ENCODE data around the gene GASK1A. TPM values are rescaled to one million over a fixed set of nuclear protein-coding genes. Genes with fewer than 3 reads are reported as not detected.

Gene GASK1A
- total and polyA plus RNA-seq, 2 experiments from 2014 or later: 2.6 to 11.1 TPM

DNA sequence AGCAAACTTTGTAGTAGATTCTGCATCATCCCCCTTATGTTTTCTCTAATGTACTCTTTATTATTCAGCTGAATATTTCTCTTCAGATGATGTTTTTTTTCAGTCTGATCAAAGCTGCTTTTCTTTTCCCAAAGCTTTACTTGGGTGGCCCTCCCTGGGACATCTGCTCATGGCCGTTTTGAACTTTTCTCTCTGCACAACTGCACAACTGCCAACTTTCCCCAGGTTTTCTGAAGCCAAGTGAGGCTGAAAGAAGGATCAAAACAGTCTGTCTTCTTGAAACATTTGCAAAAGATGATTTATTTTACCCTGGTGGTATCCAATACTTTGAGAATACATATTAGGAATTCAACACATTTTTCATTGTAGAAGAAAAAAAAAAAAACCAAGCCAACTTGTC lies 43.0 kb downstream of the GASK1A start:
- DNase-seq (ENCODE audit: low spot score) (no peak), ATAC-seq (no peak)
- Histone ChIP-seq H4K20me1 (replicated peaks; ENCODE audit: insufficient read depth) (no peaks in the 10 kb centered on the region), H3K27me3 (ENCODE audit: insufficient read depth) (no peaks in the 10 kb centered on the region), H3K4me3 (no peak overlapping the region), H3K9me2 (ENCODE audit: insufficient read depth) (0 out of 2 replicates have a peak, but pooled peaks cover 4% of the 10 kb centered on the region), H3K4me2 (no peak overlapping the region), H3K36me3 (ENCODE audit: insufficient read depth) (no peaks in the 10 kb centered on the region), H2AFZ (no peak overlapping the region), H3K4me1 (ENCODE audit: insufficient read depth) (peaks cover 4% of the 10 kb centered on the region; the same call in 1 of the 2 replicates), H3K27ac (ENCODE audit: low read depth) (no peak overlapping the region), H3F3A (replicated peaks; ENCODE audit: low read depth) (no peaks in the 10 kb centered on the region), H3K79me2 (replicated peaks; ENCODE audit: insufficient read depth) (no peaks in the 10 kb centered on the region)
- TF ChIP-seq, protein P1, sequence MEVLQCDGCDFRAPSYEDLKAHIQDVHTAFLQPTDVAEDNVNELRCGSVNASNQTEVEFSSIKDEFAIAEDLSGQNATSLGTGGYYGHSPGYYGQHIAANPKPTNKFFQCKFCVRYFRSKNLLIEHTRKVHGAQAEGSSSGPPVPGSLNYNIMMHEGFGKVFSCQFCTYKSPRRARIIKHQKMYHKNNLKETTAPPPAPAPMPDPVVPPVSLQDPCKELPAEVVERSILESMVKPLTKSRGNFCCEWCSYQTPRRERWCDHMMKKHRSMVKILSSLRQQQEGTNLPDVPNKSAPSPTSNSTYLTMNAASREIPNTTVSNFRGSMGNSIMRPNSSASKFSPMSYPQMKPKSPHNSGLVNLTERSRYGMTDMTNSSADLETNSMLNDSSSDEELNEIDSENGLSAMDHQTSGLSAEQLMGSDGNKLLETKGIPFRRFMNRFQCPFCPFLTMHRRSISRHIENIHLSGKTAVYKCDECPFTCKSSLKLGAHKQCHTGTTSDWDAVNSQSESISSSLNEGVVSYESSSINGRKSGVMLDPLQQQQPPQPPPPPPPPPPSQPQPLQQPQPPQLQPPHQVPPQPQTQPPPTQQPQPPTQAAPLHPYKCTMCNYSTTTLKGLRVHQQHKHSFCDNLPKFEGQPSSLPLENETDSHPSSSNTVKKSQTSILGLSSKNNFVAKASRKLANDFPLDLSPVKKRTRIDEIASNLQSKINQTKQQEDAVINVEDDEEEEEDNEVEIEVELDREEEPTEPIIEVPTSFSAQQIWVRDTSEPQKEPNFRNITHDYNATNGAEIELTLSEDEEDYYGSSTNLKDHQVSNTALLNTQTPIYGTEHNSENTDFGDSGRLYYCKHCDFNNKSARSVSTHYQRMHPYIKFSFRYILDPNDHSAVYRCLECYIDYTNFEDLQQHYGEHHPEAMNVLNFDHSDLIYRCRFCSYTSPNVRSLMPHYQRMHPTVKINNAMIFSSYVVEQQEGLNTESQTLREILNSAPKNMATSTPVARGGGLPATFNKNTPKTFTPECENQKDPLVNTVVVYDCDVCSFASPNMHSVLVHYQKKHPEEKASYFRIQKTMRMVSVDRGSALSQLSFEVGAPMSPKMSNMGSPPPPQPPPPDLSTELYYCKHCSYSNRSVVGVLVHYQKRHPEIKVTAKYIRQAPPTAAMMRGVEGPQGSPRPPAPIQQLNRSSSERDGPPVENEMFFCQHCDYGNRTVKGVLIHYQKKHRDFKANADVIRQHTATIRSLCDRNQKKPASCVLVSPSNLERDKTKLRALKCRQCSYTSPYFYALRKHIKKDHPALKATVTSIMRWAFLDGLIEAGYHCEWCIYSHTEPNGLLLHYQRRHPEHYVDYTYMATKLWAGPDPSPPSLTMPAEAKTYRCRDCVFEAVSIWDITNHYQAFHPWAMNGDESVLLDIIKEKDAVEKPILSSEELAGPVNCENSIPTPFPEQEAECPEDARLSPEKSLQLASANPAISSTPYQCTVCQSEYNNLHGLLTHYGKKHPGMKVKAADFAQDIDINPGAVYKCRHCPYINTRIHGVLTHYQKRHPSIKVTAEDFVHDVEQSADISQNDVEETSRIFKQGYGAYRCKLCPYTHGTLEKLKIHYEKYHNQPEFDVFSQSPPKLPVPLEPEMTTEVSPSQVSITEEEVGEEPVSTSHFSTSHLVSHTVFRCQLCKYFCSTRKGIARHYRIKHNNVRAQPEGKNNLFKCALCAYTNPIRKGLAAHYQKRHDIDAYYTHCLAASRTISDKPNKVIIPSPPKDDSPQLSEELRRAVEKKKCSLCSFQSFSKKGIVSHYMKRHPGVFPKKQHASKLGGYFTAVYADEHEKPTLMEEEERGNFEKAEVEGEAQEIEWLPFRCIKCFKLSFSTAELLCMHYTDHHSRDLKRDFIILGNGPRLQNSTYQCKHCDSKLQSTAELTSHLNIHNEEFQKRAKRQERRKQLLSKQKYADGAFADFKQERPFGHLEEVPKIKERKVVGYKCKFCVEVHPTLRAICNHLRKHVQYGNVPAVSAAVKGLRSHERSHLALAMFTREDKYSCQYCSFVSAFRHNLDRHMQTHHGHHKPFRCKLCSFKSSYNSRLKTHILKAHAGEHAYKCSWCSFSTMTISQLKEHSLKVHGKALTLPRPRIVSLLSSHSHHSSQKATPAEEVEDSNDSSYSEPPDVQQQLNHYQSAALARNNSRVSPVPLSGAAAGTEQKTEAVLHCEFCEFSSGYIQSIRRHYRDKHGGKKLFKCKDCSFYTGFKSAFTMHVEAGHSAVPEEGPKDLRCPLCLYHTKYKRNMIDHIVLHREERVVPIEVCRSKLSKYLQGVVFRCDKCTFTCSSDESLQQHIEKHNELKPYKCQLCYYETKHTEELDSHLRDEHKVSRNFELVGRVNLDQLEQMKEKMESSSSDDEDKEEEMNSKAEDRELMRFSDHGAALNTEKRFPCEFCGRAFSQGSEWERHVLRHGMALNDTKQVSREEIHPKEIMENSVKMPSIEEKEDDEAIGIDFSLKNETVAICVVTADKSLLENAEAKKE (CRISPR knock-in tag; IDR thresholded peaks at IDR 0.05): no peak
- TF ChIP-seq CREB1 (CRISPR knock-in tag; IDR thresholded peaks at IDR 0.05; ENCODE audit: low read depth): no peak
- TF ChIP-seq EZH2 (IDR thresholded peaks at IDR 0.05; ENCODE audit: low read depth, unreplicated experiment): no peak
- no peak for TF ChIP-seq STAT1 (IDR thresholded peaks at IDR 0.05; ENCODE audit: unreplicated experiment)
- TF ChIP-seq EZH2phosphoT487 (IDR thresholded peaks at IDR 0.05; ENCODE audit: unreplicated experiment): no peak
- TF ChIP-seq, protein P2, sequence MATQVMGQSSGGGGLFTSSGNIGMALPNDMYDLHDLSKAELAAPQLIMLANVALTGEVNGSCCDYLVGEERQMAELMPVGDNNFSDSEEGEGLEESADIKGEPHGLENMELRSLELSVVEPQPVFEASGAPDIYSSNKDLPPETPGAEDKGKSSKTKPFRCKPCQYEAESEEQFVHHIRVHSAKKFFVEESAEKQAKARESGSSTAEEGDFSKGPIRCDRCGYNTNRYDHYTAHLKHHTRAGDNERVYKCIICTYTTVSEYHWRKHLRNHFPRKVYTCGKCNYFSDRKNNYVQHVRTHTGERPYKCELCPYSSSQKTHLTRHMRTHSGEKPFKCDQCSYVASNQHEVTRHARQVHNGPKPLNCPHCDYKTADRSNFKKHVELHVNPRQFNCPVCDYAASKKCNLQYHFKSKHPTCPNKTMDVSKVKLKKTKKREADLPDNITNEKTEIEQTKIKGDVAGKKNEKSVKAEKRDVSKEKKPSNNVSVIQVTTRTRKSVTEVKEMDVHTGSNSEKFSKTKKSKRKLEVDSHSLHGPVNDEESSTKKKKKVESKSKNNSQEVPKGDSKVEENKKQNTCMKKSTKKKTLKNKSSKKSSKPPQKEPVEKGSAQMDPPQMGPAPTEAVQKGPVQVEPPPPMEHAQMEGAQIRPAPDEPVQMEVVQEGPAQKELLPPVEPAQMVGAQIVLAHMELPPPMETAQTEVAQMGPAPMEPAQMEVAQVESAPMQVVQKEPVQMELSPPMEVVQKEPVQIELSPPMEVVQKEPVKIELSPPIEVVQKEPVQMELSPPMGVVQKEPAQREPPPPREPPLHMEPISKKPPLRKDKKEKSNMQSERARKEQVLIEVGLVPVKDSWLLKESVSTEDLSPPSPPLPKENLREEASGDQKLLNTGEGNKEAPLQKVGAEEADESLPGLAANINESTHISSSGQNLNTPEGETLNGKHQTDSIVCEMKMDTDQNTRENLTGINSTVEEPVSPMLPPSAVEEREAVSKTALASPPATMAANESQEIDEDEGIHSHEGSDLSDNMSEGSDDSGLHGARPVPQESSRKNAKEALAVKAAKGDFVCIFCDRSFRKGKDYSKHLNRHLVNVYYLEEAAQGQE (IDR thresholded peaks at IDR 0.05; ENCODE audit: unreplicated experiment): no peak
- no peak for TF ChIP-seq JUNB (IDR thresholded peaks at IDR 0.05; ENCODE audit: unreplicated experiment)
- no peak for TF ChIP-seq ZNF331 (CRISPR knock-in tag; IDR thresholded peaks at IDR 0.05; ENCODE audit: low read depth)
- no peak for TF ChIP-seq ZNF114 (CRISPR knock-in tag; IDR thresholded peaks at IDR 0.05)
- TF ChIP-seq, protein P3, sequence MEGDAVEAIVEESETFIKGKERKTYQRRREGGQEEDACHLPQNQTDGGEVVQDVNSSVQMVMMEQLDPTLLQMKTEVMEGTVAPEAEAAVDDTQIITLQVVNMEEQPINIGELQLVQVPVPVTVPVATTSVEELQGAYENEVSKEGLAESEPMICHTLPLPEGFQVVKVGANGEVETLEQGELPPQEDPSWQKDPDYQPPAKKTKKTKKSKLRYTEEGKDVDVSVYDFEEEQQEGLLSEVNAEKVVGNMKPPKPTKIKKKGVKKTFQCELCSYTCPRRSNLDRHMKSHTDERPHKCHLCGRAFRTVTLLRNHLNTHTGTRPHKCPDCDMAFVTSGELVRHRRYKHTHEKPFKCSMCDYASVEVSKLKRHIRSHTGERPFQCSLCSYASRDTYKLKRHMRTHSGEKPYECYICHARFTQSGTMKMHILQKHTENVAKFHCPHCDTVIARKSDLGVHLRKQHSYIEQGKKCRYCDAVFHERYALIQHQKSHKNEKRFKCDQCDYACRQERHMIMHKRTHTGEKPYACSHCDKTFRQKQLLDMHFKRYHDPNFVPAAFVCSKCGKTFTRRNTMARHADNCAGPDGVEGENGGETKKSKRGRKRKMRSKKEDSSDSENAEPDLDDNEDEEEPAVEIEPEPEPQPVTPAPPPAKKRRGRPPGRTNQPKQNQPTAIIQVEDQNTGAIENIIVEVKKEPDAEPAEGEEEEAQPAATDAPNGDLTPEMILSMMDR (conservative IDR thresholded peaks at IDR 0.05; ENCODE audit: low read depth in 2 of 2): no peak
- no peak for TF ChIP-seq NANOG (IDR thresholded peaks at IDR 0.05; ENCODE audit: borderline replicate concordance)
- TF ChIP-seq, protein P4, sequence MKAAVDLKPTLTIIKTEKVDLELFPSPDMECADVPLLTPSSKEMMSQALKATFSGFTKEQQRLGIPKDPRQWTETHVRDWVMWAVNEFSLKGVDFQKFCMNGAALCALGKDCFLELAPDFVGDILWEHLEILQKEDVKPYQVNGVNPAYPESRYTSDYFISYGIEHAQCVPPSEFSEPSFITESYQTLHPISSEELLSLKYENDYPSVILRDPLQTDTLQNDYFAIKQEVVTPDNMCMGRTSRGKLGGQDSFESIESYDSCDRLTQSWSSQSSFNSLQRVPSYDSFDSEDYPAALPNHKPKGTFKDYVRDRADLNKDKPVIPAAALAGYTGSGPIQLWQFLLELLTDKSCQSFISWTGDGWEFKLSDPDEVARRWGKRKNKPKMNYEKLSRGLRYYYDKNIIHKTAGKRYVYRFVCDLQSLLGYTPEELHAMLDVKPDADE (IDR thresholded peaks at IDR 0.05): no peak
- no peak for TF ChIP-seq POLR2AphosphoS5 (IDR thresholded peaks at IDR 0.05; ENCODE audit: low read depth)
- Mint-ChIP-seq H3K4me1 (peaks cover 25% of the 10 kb centered on the region), H3K27ac (no peak overlapping the region), H3K27me3 (ENCODE audit: insufficient read depth, low read depth, poor library complexity) (peaks cover 2% of the 10 kb centered on the region), H3K36me3 (ENCODE audit: low read depth) (no peaks in the 10 kb centered on the region), H3K4me3 (no peak overlapping the region), H3K9me3 (peaks cover 9% of the 10 kb centered on the region)

Data from GM23338 (cell line).